SK-N-MC (cell line): ENCODE data around the gene ABCG5.

Experiments used
- EZH2 ChIP-seq: fragments of 200-600 bp; sonication (generic); IDR thresholded peaks from one replicate; pipeline ENCODE4 v1.6.1; 2017; ENCODE audit warnings: antibody characterized with exemption
- FOXP2 ChIP-seq: optimal IDR thresholded peaks from 2 replicates; pipeline ENCODE3; 2011; ENCODE audit warnings: mild to moderate bottlenecking, moderate library complexity; ENCODE audit not compliant: insufficient read depth; ENCODE audit errors: extremely low read length, control extremely low read depth
- POLR2AphosphoS5 ChIP-seq: IDR thresholded peaks from 2 replicates; pipeline ENCODE4 v1.6.1; 2012; ENCODE audit warnings: mild to moderate bottlenecking, low read depth, low read length, borderline replicate concordance

GRCh38 chr2:43852196-43852730 is 13.6 kb upstream of the ABCG5 start:
- TF ChIP-seq EZH2, result no peak
- TF ChIP-seq POLR2AphosphoS5, result no peak
- TF ChIP-seq FOXP2, result no peak
